Measurements from ENCODE around the gene ST3GAL2. TPM values are rescaled to one million over a fixed set of nuclear protein-coding genes. Genes with fewer than 3 reads are reported as not detected.
A peak's percentile ranks its signal among the peaks of the same experiment; 100 is the strongest.

ST3GAL2 gene
- total and polyA plus RNA-seq, 9 of the 15 experiments (the other 6 are each of a cell fraction or from before 2014, with no cell fraction given): 1.5 to 108 (median 34.3) TPM

GRCh38 chr16:70428178-70428998 is 10.5 kb downstream of the ST3GAL2 start (continued):
- TF ChIP-seq ZHX1 (conservative IDR thresholded peaks at IDR 0.05; ENCODE audit: low read length): 0 out of 2 replicates have a peak, but pooled peaks have one; percentile 17
- no peak for TF ChIP-seq ZNF140 (CRISPR knock-in tag; IDR thresholded peaks at IDR 0.05)
- no peak for TF ChIP-seq XRCC3 (IDR thresholded peaks at IDR 0.05)
- peak; percentile 97 for TF ChIP-seq SMARCA4 (IDR thresholded peaks at IDR 0.05)
- peak; percentile 97 for TF ChIP-seq SMARCE1 (IDR thresholded peaks at IDR 0.05)
- peak; percentile 97 for TF ChIP-seq CC2D1A (IDR thresholded peaks at IDR 0.05)
- no peak; the same call in 1 of the 2 replicates for TF ChIP-seq ZNF431 (CRISPR knock-in tag; IDR thresholded peaks at IDR 0.05)
- no peak for TF ChIP-seq ZNF253 (CRISPR knock-in tag; conservative IDR thresholded peaks at IDR 0.05)
- TF ChIP-seq KLF16 (IDR thresholded peaks at IDR 0.05): peak; percentile 99
- TF ChIP-seq HINFP (tag; conservative IDR thresholded peaks at IDR 0.05; ENCODE audit: low read depth): no peak
- TF ChIP-seq ETV5 (CRISPR knock-in tag; IDR thresholded peaks at IDR 0.05; ENCODE audit: low read depth): peak; percentile 98
- no peak; the same call in 1 of the 2 replicates for TF ChIP-seq ZNF583 (CRISPR knock-in tag; IDR thresholded peaks at IDR 0.05)
- peak; percentile 100 for TF ChIP-seq TFAP4 (CRISPR knock-in tag; IDR thresholded peaks at IDR 0.05; ENCODE audit: borderline replicate concordance)
- TF ChIP-seq HES1 (IDR thresholded peaks at IDR 0.05; ENCODE audit: low read depth): peak; percentile 93
- TF ChIP-seq ZNF23 (CRISPR knock-in tag; IDR thresholded peaks at IDR 0.05): no peak
- 0 out of 2 replicates have a peak, but pooled peaks have one; percentile 15 for TF ChIP-seq PYGO2 (tag; IDR thresholded peaks at IDR 0.05)
- peak; percentile 91 for TF ChIP-seq NR2C1 (IDR thresholded peaks at IDR 0.05)
- TF ChIP-seq NR2C1 (tag; IDR thresholded peaks at IDR 0.05): peak; percentile 96
- no peak for TF ChIP-seq SREBF1 (IDR thresholded peaks at IDR 0.05; ENCODE audit: borderline replicate concordance, low read depth, low read length)
- TF ChIP-seq ZKSCAN1 (IDR thresholded peaks at IDR 0.05; ENCODE audit: low read depth, low read length): peak; percentile 83; the same call in 1 of the 2 replicates

Data from K562 (cell line).